ENCODE measurements around the gene RRN3.
"Not testable (repeated sequence)": the region's sequence is repeated elsewhere in the genome, so short reads cannot be mapped to it uniquely, and the experiment has no call there.

- not testable (repeated sequence) for TF ChIP-seq CTCF, POLR2A (IDR thresholded peaks at IDR 0.05)
Measured at GRCh38 chr16:15016354-15016753, 77.7 kb downstream of the RRN3 start.
